Measurements from ENCODE around the gene SCGB1C2.

Gene SCGB1C2

GRCh38 chr17:142876-143784 lies 5.8 kb downstream of the SCGB1C2 start:
- no peak for TF ChIP-seq CTCF (IDR thresholded peaks at IDR 0.05; ENCODE audit: control insufficient read depth, insufficient read depth, low read depth, low read length, missing control alignments)
- no peak for DNase-seq (ENCODE audit: low read depth)
- no peak overlapping the region for H3K4me3 ChIP-seq (ENCODE audit: control insufficient read depth, low read depth, low read length)

- no peak overlapping the region for H3K4me3 ChIP-seq (ENCODE audit: control insufficient read depth, low read depth, low read length)
- DNase-seq (ENCODE audit: low read depth), result no peak
- peak; percentile 65 for TF ChIP-seq CTCF (IDR thresholded peaks at IDR 0.05; ENCODE audit: control insufficient read depth, insufficient read depth, low read depth, low read length, missing control alignments)
Measured at GRCh38 chr17:143785-144281, 6.5 kb downstream of the SCGB1C2 start.

- DNase-seq (ENCODE audit: low read depth), result no peak
- no peak overlapping the region for H3K4me3 ChIP-seq (ENCODE audit: control insufficient read depth, low read depth, low read length)
- TF ChIP-seq CTCF (IDR thresholded peaks at IDR 0.05; ENCODE audit: control insufficient read depth, insufficient read depth, low read depth, low read length, missing control alignments), result no peak
Measured at GRCh38 chr17:144936-145670, 7.7 kb downstream of the SCGB1C2 start.

- DNase-seq (ENCODE audit: low read depth), result no peak
- no peak for TF ChIP-seq CTCF (IDR thresholded peaks at IDR 0.05; ENCODE audit: control insufficient read depth, insufficient read depth, low read depth, low read length, missing control alignments)
- H3K4me3 ChIP-seq (ENCODE audit: control insufficient read depth, low read depth, low read length), result no peak overlapping the region
Measured at GRCh38 chr17:145671-146541, 8.5 kb downstream of the SCGB1C2 start.

GRCh38 chr17:146546-146945 lies 9.2 kb downstream of the SCGB1C2 start:
- TF ChIP-seq CTCF (IDR thresholded peaks at IDR 0.05; ENCODE audit: control insufficient read depth, insufficient read depth, low read depth, low read length, missing control alignments), result no peak
- DNase-seq (ENCODE audit: low read depth), result no peak
- H3K4me3 ChIP-seq (ENCODE audit: control insufficient read depth, low read depth, low read length), result no peak overlapping the region

All from AG09309 (cell line).